GM12878 (cell line): ENCODE measurements around the gene CDK15. TPM values are rescaled to one million over a fixed set of nuclear protein-coding genes. Genes with fewer than 3 reads are reported as not detected.

Experiments
- ATAC-seq: fragments of 200-7000 bp; cut with Tn5 transposase; 3 replicates; pipeline ENCODE4 v1.9.1; 2020; ENCODE audit warnings: mild to moderate bottlenecking, moderate library complexity
- BruUV-seq: library from RNA; stranded (reverse); fragments of 400-500 nt; replicated peaks from 2 replicates; lab custom pipeline; 2021; lab: Mats Ljungman, UMichigan
- CTCF ChIA-PET: fragments of 300-600 bp; sonication (Branson Sonifier 250); formaldehyde crosslinking; extraction: SDS; loops from one replicate; lab custom pipeline; 2021; ENCODE audit warnings: inconsistent platforms; lab: Yijun Ruan, JAX
- POLR2A ChIA-PET: fragments of 350-600 bp; formaldehyde crosslinking; extraction: SDS; loops from one replicate; lab custom pipeline; 2021; ENCODE audit warnings: inconsistent platforms; lab: Charles Lee
- RAD21 ChIA-PET: fragments of 300-600 bp; sonication (Branson Sonifier 250); formaldehyde crosslinking; loops from one replicate; lab custom pipeline; 2023; ENCODE audit warnings: antibody characterized with exemption; ENCODE audit not compliant: unreplicated experiment; lab: Charles Lee
- SMC1A ChIA-PET: fragments of 300-600 bp; sonication (Branson Sonifier 250); formaldehyde crosslinking; loops from one replicate; lab custom pipeline; 2023; ENCODE audit not compliant: unreplicated experiment, uncharacterized antibody; lab: Charles Lee
- DNase-seq: peaks from one replicate; pipeline ENCODE4 v3.0.0-alpha.2; 2011; ENCODE audit warnings: low read depth, low spot score
- FAIRE-seq: peaks from 3 replicates; lab custom pipeline; 2011; peaks lifted over from hg19 to GRCh38; lab: Jason Lieb, UNC
- H2AFZ ChIP-seq: 2 replicates; pipeline ENCODE4 v1.6.0; 2011; ENCODE audit warnings: low read depth, low read length, control low read depth; ENCODE audit not compliant: control insufficient read depth
- H3K27ac ChIP-seq: 2 replicates; pipeline ENCODE4 v1.5.1; 2011; ENCODE audit warnings: control low read depth; ENCODE audit not compliant: control insufficient read depth, insufficient read depth
- H3K27me3 ChIP-seq, 2 experiments: replicated peaks in 1 of 2; 2 replicates each; pipeline versions ENCODE4 v1.6.0 to v1.6.1; 2011; ENCODE audit warnings: low read length in 1 of 2; ENCODE audit not compliant: control insufficient read depth in 2 of 2, insufficient read depth in 2 of 2
- H3K36me3 ChIP-seq, 2 experiments: 2 replicates each; pipeline ENCODE4 v1.5.1; 2011; ENCODE audit warnings: low read length in 1 of 2; ENCODE audit not compliant: control insufficient read depth in 2 of 2, insufficient read depth in 2 of 2
- H3K4me1 ChIP-seq: 2 replicates; pipeline ENCODE4 v1.6.1; 2011; ENCODE audit warnings: mild to moderate bottlenecking, low read length, moderate library complexity, mixed read lengths; ENCODE audit not compliant: control insufficient read depth, insufficient read depth
- H3K4me2 ChIP-seq: 2 replicates; pipeline ENCODE4 v1.6.0; 2011; ENCODE audit warnings: control low read depth; ENCODE audit not compliant: control insufficient read depth, insufficient read depth
- H3K4me3 ChIP-seq: fragments of 200-600 bp; sonication (generic); 2 replicates; pipeline ENCODE4 v1.5.1; 2016
- H3K79me2 ChIP-seq: 2 replicates; pipeline ENCODE4 v1.6.0; 2011; ENCODE audit warnings: low read length; ENCODE audit not compliant: control insufficient read depth, insufficient read depth
- H3K9ac ChIP-seq: 2 replicates; pipeline ENCODE4 v1.8.0; 2011; ENCODE audit warnings: low read length, control low read depth, mixed read lengths; ENCODE audit not compliant: control insufficient read depth, insufficient read depth
- H3K9me3 ChIP-seq: replicated peaks from 3 replicates; pipeline ENCODE4 v1.5.1; 2011; ENCODE audit warnings: mild to moderate bottlenecking, low read length; ENCODE audit not compliant: control insufficient read depth, insufficient read depth
- H4K20me1 ChIP-seq: 2 replicates; pipeline ENCODE4 v1.6.0; 2011; ENCODE audit not compliant: control insufficient read depth, insufficient read depth
- BMI1 ChIP-seq: fragments of 450-650 bp; IDR thresholded peaks from 2 replicates; pipeline ENCODE4 v1.6.1; 2016; ENCODE audit warnings: mild to moderate bottlenecking, moderate library complexity, borderline replicate concordance
- HDAC6 ChIP-seq: fragments of 200-600 bp; sonication (generic); IDR thresholded peaks from one replicate; pipeline ENCODE4 v1.8.0; 2017; ENCODE audit warnings: antibody characterized with exemption; ENCODE audit not compliant: unreplicated experiment
- IKZF2 ChIP-seq, 2 experiments: fragments of 450-650 bp; IDR thresholded peaks; 2 replicates each; pipeline ENCODE4 v1.6.1; 2017; ENCODE audit warnings: mild to moderate bottlenecking in 2 of 2, moderate library complexity in 2 of 2
- KDM1A ChIP-seq: fragments of 200-600 bp; sonication (generic); IDR thresholded peaks from 2 replicates; pipeline ENCODE4 v1.6.1; 2016; ENCODE audit warnings: borderline replicate concordance
- MEF2A ChIP-seq: IDR thresholded peaks from 2 replicates; pipeline ENCODE4 v1.6.1; 2011; ENCODE audit warnings: low read depth, mild to moderate bottlenecking, low read length, moderate library complexity; ENCODE audit not compliant: insufficient read depth
- SIX5 ChIP-seq: IDR thresholded peaks from 2 replicates; pipeline ENCODE4 v1.6.1; 2011; ENCODE audit warnings: mild to moderate bottlenecking, low read depth, low read length, moderate library complexity; ENCODE audit not compliant: severe bottlenecking
- SMARCA5 ChIP-seq: fragments of 450-650 bp; IDR thresholded peaks from 2 replicates; pipeline ENCODE4 v1.6.1; 2017; ENCODE audit warnings: mild to moderate bottlenecking
- ZBTB11 ChIP-seq: fragments of 450-650 bp; formaldehyde crosslinking; IDR thresholded peaks from 2 replicates; pipeline ENCODE4 v1.5.0; 2022; ENCODE audit warnings: mild to moderate bottlenecking, missing genetic modification characterization
- ZNF274 ChIP-seq: IDR thresholded peaks from one replicate; pipeline ENCODE4 v1.8.0; 2011; ENCODE audit not compliant: insufficient read length, insufficient read depth
- WGBS: methylation state at CpG from one replicate; pipeline ENCODE4 v1.1.6; 2016; ENCODE audit warnings: low lambda C conversion rate; ENCODE audit not compliant: insufficient replicate concordance, insufficient coverage; ENCODE audit errors: missing lambda C conversion rate; 5-methylcytosine and 5-hydroxymethylcytosine counted together
- in situ Hi-C: fragments of 300-500 bp; cut with MboI; formaldehyde crosslinking; loops from 9 replicates; pipeline ENCODE4 v1.14.3; 2018; ENCODE audit warnings: mixed read lengths
- intact Hi-C: fragments of 100-400 bp; cut with micrococcal nuclease; formaldehyde crosslinking; loops from one replicate; pipeline ENCODE4 v1.14.2; 2022; ENCODE audit not compliant: unreplicated experiment
- polyA plus RNA-seq, 11 experiments: library from polyadenylated mRNA; depleted of rRNA in 4 of 11; unstranded in 6 of 11; stranded (reverse) in 5 of 11; fragments of >200 nt; fragmentation: Nextera tagmentation in 4 of 11; fragmentation: Illumina TruSeq in 1 of 11; extraction: Ambion mirVana in 4 of 11; extraction: Trizol in 1 of 11; gene quantifications; 1 replicate in 1 of 11; 2 replicates in 10 of 11; pipeline versions ENCODE4 v1.2.1 to v1.2.3, GENCODE V29; 2011 to 2016; ENCODE audit warnings: inconsistent platforms in 2 of 11, missing spikeins in 2 of 11, low read depth in 1 of 11
- total RNA-seq, 4 experiments: library from RNA; depleted of rRNA in 3 of 4; stranded (reverse); fragments of >200 nt in 3 of 4; fragmentation: Illumina TruSeq in 1 of 4; extraction: Trizol in 1 of 4; gene quantifications; 2 replicates each; pipeline versions ENCODE4 v1.2.1 to v1.2.3, GENCODE V29; 2013 to 2021
- TF ChIP-seq, protein P1 (sequence below): fragments of 450-650 bp; IDR thresholded peaks from 2 replicates; pipeline ENCODE4 v1.6.1; 2016; ENCODE audit warnings: mild to moderate bottlenecking
- TF ChIP-seq, protein P2 (sequence below): fragments of 450-650 bp; IDR thresholded peaks from 2 replicates; pipeline ENCODE4 v1.6.1; 2018; ENCODE audit warnings: borderline replicate concordance, mild to moderate bottlenecking; ENCODE audit not compliant: partially characterized antibody
- TF ChIP-seq, protein P3 (sequence below): fragments of 450-650 bp; IDR thresholded peaks from 2 replicates; pipeline ENCODE4 v1.6.1; 2017; ENCODE audit warnings: mild to moderate bottlenecking, moderate library complexity

The CDK15 gene
- total and polyA plus RNA-seq, 10 of the 15 experiments (the other 5 are each of a cell fraction or from before 2014, with no cell fraction given): 0.01 to 0.04 TPM; not detected in 8

DNA sequence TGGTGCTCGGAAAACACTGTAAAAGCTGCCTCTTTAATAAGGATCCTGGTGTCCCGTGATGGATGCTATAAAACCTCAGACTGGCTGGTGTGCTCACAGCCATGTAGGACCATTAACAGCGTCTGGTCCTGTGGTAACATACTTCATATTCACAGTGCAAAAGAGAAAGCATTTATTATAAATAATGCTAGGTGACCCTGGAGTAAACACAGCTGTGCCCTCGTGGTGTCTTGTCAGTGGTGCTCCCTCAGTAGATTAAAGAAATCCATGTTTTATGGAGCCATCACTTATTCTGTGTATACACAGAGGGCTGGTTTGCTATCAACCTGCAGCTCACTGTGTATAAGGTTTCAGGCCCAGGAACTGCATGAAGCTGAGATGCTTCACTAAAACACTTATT lies 106.9 kb downstream of the CDK15 start:
- ChIA-PET POLR2A (interaction anchor here (0.6 kb wide), 2 partner anchors 13 to 132 kb away, joined by 4 read pairs; partner anchors contain the start of gene ALS2), SMC1A (interaction anchor here (1.1 kb wide), 1 partner anchor 140 kb away, joined by 3 read pairs; no protein-coding TSS in a partner anchor), RAD21 (no interaction called here), CTCF (interaction anchor here (0.6 to 1.6 kb wide), 5 partner anchors 14 to 68 kb away, joined by 3 to 5 read pairs (median 3); no protein-coding TSS in a partner anchor)
- Histone ChIP-seq H3K79me2 (no peaks in the 10 kb centered on the region), H3K27ac (no peak overlapping the region), H2AFZ (no peak overlapping the region), H3K4me2 (no peak overlapping the region), H3K9ac (no peak overlapping the region), H3K27me3 (no peaks in the 10 kb centered on the region), H3K4me3 (no peak overlapping the region), H3K36me3 (no peaks in the 10 kb centered on the region), H3K4me1 (peaks cover 10% of the 10 kb centered on the region; the same call in 1 of the 2 replicates), H4K20me1 (no peaks in the 10 kb centered on the region), H3K9me3 (no peaks in the 10 kb centered on the region)
- in situ Hi-C loops: no loop called here
- no peak for DNase-seq
- ATAC-seq: no peak
- intact Hi-C loops: no loop called here
- FAIRE-seq: no peak
- 52% methylated on average over 4 of the region's 4 CpGs for WGBS
- BruUV-seq: no TSS peak
- TF ChIP-seq IKZF2 (IDR thresholded peaks at IDR 0.05) (no peak), SMARCA5 (no peak), ZBTB11 (no peak), BMI1 (no peak), SIX5 (no peak), KDM1A (no peak), HDAC6 (no peak), ZNF274 (no peak), MEF2A (no peak)
- TF ChIP-seq, protein P1, sequence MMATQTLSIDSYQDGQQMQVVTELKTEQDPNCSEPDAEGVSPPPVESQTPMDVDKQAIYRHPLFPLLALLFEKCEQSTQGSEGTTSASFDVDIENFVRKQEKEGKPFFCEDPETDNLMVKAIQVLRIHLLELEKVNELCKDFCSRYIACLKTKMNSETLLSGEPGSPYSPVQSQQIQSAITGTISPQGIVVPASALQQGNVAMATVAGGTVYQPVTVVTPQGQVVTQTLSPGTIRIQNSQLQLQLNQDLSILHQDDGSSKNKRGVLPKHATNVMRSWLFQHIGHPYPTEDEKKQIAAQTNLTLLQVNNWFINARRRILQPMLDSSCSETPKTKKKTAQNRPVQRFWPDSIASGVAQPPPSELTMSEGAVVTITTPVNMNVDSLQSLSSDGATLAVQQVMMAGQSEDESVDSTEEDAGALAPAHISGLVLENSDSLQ: no peak
- TF ChIP-seq, protein P2, sequence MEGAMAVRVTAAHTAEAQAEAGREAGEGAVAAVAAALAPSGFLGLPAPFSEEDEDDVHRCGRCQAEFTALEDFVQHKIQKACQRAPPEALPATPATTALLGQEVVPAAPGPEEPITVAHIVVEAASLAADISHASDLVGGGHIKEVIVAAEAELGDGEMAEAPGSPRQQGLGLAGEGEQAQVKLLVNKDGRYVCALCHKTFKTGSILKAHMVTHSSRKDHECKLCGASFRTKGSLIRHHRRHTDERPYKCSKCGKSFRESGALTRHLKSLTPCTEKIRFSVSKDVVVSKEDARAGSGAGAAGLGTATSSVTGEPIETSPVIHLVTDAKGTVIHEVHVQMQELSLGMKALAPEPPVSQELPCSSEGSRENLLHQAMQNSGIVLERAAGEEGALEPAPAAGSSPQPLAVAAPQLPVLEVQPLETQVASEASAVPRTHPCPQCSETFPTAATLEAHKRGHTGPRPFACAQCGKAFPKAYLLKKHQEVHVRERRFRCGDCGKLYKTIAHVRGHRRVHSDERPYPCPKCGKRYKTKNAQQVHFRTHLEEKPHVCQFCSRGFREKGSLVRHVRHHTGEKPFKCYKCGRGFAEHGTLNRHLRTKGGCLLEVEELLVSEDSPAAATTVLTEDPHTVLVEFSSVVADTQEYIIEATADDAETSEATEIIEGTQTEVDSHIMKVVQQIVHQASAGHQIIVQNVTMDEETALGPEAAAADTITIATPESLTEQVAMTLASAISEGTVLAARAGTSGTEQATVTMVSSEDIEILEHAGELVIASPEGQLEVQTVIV: no peak
- TF ChIP-seq, protein P3, sequence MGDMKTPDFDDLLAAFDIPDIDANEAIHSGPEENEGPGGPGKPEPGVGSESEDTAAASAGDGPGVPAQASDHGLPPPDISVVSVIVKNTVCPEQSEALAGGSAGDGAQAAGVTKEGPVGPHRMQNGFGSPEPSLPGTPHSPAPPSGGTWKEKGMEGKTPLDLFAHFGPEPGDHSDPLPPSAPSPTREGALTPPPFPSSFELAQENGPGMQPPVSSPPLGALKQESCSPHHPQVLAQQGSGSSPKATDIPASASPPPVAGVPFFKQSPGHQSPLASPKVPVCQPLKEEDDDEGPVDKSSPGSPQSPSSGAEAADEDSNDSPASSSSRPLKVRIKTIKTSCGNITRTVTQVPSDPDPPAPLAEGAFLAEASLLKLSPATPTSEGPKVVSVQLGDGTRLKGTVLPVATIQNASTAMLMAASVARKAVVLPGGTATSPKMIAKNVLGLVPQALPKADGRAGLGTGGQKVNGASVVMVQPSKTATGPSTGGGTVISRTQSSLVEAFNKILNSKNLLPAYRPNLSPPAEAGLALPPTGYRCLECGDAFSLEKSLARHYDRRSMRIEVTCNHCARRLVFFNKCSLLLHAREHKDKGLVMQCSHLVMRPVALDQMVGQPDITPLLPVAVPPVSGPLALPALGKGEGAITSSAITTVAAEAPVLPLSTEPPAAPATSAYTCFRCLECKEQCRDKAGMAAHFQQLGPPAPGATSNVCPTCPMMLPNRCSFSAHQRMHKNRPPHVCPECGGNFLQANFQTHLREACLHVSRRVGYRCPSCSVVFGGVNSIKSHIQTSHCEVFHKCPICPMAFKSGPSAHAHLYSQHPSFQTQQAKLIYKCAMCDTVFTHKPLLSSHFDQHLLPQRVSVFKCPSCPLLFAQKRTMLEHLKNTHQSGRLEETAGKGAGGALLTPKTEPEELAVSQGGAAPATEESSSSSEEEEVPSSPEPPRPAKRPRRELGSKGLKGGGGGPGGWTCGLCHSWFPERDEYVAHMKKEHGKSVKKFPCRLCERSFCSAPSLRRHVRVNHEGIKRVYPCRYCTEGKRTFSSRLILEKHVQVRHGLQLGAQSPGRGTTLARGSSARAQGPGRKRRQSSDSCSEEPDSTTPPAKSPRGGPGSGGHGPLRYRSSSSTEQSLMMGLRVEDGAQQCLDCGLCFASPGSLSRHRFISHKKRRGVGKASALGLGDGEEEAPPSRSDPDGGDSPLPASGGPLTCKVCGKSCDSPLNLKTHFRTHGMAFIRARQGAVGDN: no peak
